Activated T-helper 1 cell treated with anti-CD3 and anti-CD28 coated beads, Interleukin-12 subunit alpha, Interleukin-12 subunit beta, Interleukin-2, Interleukin-4 antibody, amounts not matched to agents 30 ng/mL and 10 ng/mL and 1 ng/mL, durations not matched to agents 14 hours and 24 hours and 36 hours (primary cell): Measurements from ENCODE around the gene DIP2B. TPM values are rescaled to one million over a fixed set of nuclear protein-coding genes. Genes with fewer than 3 reads are reported as not detected.
"Not testable (repeated sequence)": the region's sequence is repeated elsewhere in the genome, so short reads cannot be mapped to it uniquely, and the experiment has no call there.

Experiments used
- DNase-seq: peaks from one replicate; pipeline ENCODE4 v3.0.0; 2021; ENCODE audit warnings: low spot score
- H3K27ac Mint-ChIP-seq: one replicate; pipeline ENCODE4 v1.8.0; 2021; ENCODE audit warnings: mild to moderate bottlenecking, mixed read lengths
- H3K27me3 Mint-ChIP-seq: one replicate; pipeline ENCODE4 v1.8.0; 2022; ENCODE audit warnings: mild to moderate bottlenecking, moderate library complexity, mixed read lengths; ENCODE audit not compliant: insufficient read depth
- H3K36me3 Mint-ChIP-seq: one replicate; pipeline ENCODE4 v1.8.0; 2021; ENCODE audit warnings: low read depth, mixed read lengths
- H3K4me1 Mint-ChIP-seq: one replicate; pipeline ENCODE4 v1.8.0; 2021; ENCODE audit warnings: low read depth, mixed read lengths
- H3K4me3 Mint-ChIP-seq: one replicate; pipeline ENCODE4 v1.8.0; 2021; ENCODE audit warnings: mild to moderate bottlenecking, moderate library complexity, mixed read lengths
- H3K9me3 Mint-ChIP-seq: one replicate; pipeline ENCODE4 v1.8.0; 2021; ENCODE audit warnings: mixed read lengths
- intact Hi-C: fragments of 100-400 bp; cut with micrococcal nuclease; formaldehyde crosslinking; loops from one replicate; pipeline ENCODE4 v1.15.1; 2024
- total RNA-seq: library from RNA; stranded (reverse); gene quantifications from 2 replicates; pipeline ENCODE4 v1.2.3, GENCODE V29; 2022

Gene DIP2B
- total RNA-seq, 1 donor from 2014 or later = 27.6 TPM

DNA sequence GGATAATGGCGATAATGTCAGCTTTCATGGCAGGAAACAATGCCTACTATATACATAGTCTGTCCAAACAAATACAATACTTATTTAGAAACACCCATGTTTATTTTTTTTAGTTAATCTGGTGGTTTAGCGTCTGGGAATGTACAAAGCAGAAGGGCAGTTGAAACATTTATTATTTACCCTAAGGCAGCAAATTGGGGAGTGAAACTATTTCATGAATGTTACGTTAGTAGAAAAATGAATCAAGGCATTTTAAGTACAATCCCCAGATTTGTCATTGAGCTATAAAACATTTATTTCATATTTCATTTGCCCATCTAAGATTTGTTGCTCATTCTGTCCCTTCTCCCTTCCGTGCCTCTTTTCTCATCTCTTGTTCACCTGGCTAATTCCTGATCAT is 172.0 kb downstream of the DIP2B start:
- no peak overlapping the region for H3K27ac Mint-ChIP-seq
- H3K36me3 Mint-ChIP-seq = peaks cover 22% of the 10 kb centered on the region
- no peaks in the 10 kb centered on the region for H3K27me3 Mint-ChIP-seq
- no peak overlapping the region for H3K4me3 Mint-ChIP-seq
- intact Hi-C loops = no loop called here
- H3K4me1 Mint-ChIP-seq = no peaks in the 10 kb centered on the region
- H3K9me3 Mint-ChIP-seq = no peaks in the 10 kb centered on the region
- DNase-seq = no peak

DNA sequence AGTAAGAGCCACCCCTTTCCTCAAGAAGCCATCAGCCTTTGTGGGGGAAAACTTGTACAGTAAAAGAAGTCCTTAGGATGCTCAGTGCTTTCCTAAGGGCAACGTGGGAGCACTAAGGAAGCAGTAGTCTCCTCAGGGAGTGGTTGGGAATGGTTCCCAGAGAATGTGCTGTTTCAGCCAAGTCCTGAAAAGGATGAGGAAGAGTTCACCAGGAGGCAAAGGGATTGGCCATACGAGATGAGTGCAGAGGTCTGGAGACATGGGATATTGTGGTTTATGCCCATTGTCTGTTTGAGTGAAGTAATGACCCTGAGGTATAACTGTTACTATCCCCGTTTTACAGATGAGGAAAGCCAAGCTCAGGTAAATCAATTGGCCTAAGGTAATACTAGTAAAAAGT is 173.1 kb downstream of the DIP2B start:
- DNase-seq = no peak
- no peak overlapping the region for H3K4me3 Mint-ChIP-seq
- no peak overlapping the region for H3K27ac Mint-ChIP-seq
- no peaks in the 10 kb centered on the region for H3K27me3 Mint-ChIP-seq
- H3K9me3 Mint-ChIP-seq = no peaks in the 10 kb centered on the region
- H3K4me1 Mint-ChIP-seq = no peaks in the 10 kb centered on the region
- H3K36me3 Mint-ChIP-seq = peaks cover 25% of the 10 kb centered on the region
- intact Hi-C loops = no loop called here

DNA sequence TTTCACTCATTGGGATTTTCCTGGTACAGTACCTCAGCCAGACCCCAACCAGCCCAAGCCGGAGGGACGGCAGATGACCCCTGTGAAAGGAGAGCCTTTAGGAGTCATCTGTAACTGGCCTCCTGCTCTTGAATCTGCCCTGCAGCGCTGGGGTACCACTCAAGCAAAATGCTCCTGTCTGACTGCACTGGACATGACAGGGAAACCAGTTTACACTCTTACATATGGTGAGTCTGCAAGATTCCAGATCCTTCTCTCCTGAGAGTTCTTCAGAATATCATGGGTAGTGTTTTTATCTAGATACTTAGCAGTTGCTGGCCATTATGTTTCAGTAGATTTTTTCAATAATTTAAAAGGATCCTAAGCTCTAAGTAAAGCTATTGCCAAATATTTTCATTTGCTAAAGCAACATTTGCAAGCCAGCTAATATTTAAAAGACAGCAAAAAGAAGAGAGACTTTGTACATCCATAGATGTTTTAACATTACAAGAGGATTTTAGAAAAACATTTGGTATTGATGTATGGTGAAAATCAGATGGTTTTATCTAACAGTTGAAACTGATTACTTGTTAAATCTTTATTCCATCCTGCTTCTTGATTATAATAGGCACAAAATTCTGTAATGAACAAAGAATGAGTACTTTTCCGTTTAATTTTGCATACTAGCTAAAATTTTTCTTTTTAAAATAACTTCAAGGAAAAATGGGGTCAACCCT is 174.0 kb downstream of the DIP2B start:
- Mint-ChIP-seq H3K4me1 (no peaks in the 10 kb centered on the region), H3K27ac (no peak overlapping the region), H3K4me3 (no peak overlapping the region), H3K36me3 (peaks cover 25% of the 10 kb centered on the region), H3K27me3 (no peaks in the 10 kb centered on the region), H3K9me3 (no peaks in the 10 kb centered on the region)
- intact Hi-C loops = no loop called here
- no peak for DNase-seq

DNA sequence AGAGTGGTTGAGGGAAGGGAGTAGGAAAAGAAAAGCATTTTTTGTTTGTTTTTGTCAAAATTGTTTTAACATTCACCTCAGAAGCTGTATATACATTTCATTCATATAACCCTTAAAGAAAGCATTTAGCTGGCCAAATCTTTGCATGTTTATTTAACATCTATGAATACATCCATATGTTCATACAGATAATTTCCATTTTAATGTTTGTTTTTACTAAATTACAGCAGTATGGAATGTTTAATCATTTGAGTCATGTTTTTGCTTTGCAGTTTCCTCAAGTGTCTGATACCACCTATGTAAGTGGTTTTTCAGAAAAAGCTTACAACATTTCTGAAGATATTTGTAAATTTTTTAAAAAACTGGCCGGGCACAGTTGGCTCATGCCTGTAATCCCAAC is 174.8 kb downstream of the DIP2B start:
- Mint-ChIP-seq H3K27me3 (no peaks in the 10 kb centered on the region), H3K9me3 (no peaks in the 10 kb centered on the region), H3K36me3 (peaks cover 19% of the 10 kb centered on the region), H3K4me3 (no peak overlapping the region), H3K27ac (no peak overlapping the region), H3K4me1 (no peaks in the 10 kb centered on the region)
- intact Hi-C loops = no loop called here
- no peak for DNase-seq

DNA sequence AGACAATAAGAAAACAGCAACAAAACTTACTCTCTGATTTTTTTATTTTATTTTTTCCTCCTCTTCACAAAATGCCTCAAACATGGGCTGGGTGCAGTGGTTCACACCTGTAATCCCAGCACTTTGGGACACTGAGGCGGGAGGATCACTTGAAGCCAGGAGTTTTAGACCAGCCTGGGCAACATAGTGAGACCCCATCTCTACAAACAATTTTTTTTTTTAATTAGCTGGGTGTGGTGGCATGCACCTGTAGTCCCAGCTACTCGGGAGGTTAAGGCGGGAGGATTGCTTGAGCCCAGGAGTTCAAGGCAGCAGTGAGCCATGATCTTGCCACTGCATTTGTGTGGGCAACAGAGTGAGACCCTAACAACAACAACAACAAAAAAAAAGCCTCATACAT is 176.3 kb downstream of the DIP2B start:
- H3K4me1 Mint-ChIP-seq, H3K27me3 Mint-ChIP-seq, H3K9me3 Mint-ChIP-seq, intact Hi-C loops, DNase-seq, H3K4me3 Mint-ChIP-seq, H3K27ac Mint-ChIP-seq: not testable (repeated sequence)
- H3K36me3 Mint-ChIP-seq = peaks cover 16% of the 10 kb centered on the region

DNA sequence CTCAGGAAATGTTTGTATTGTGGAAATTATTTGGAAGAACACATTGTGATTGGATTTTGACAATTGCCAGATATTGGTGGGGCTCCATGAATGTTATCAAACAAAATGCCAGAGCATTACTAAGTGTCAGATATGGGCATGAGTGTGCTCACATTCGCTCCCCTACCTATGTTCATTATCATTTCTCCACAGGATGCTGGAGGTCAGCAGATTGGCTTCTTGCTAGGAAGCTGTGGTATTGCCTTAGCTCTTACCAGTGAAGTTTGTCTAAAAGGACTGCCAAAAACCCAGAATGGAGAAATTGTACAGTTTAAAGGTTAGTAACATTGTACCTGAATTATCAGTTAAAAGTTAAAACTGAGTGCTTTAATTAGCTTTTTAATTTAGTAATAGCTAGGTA is 180.9 kb downstream of the DIP2B start:
- H3K9me3 Mint-ChIP-seq = no peaks in the 10 kb centered on the region
- H3K27me3 Mint-ChIP-seq = no peaks in the 10 kb centered on the region
- no peaks in the 10 kb centered on the region for H3K4me1 Mint-ChIP-seq
- H3K36me3 Mint-ChIP-seq = peaks cover 21% of the 10 kb centered on the region
- intact Hi-C loops = loop anchor here (2.0 kb wide), 1 partner anchor 15 kb away; no protein-coding TSS in a partner anchor
- DNase-seq = no peak
- H3K27ac Mint-ChIP-seq = no peak overlapping the region
- no peak overlapping the region for H3K4me3 Mint-ChIP-seq

DNA sequence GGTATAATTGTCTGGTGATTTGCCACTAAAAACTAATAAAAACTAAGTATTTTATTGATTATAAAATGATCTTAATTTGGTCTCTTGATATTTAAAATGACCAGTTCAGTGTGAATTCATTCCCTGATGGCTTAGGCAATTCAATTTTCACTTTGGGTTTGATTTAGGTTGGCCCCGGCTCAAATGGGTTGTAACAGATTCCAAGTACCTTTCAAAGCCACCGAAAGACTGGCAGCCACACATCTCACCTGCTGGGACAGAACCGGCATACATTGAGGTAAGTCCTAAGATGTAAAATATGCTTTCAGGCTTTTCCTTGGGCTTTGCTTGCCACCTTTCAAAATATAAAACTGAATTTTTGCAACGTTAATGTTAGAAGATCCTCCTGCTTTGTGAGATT is 181.6 kb downstream of the DIP2B start:
- no peak for DNase-seq
- Mint-ChIP-seq H3K36me3 (peaks cover 21% of the 10 kb centered on the region), H3K4me3 (no peak overlapping the region), H3K27me3 (no peaks in the 10 kb centered on the region), H3K9me3 (no peaks in the 10 kb centered on the region), H3K4me1 (no peaks in the 10 kb centered on the region), H3K27ac (no peak overlapping the region)
- intact Hi-C loops = loop anchor here (2.0 kb wide), 1 partner anchor 14 kb away; no protein-coding TSS in a partner anchor

DNA sequence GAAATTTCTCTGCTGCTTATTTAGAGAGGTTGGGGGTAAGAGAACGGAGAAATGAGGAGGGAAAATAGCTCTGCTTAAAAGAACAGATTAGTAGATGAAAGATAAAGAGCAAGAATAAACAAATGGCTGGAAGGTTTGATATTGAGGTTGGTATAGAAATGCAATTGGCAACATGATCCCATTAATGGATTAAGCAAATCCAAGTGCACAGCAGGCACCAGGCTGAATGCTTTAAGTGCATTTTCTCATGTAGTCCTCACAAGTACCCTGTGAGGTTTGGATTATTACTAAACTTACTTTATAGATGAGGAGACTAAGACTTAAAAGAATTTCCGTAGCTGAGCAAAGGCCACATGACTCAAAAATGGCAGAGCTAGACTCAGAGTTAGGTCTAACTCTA is 182.2 kb downstream of the DIP2B start:
- Mint-ChIP-seq H3K36me3 (peaks cover 17% of the 10 kb centered on the region), H3K27me3 (no peaks in the 10 kb centered on the region), H3K4me1 (no peaks in the 10 kb centered on the region), H3K9me3 (no peaks in the 10 kb centered on the region), H3K27ac (no peak overlapping the region), H3K4me3 (no peak overlapping the region)
- no peak for DNase-seq
- intact Hi-C loops = loop anchor here (2.0 kb wide), 1 partner anchor 14 kb away; no protein-coding TSS in a partner anchor

DNA sequence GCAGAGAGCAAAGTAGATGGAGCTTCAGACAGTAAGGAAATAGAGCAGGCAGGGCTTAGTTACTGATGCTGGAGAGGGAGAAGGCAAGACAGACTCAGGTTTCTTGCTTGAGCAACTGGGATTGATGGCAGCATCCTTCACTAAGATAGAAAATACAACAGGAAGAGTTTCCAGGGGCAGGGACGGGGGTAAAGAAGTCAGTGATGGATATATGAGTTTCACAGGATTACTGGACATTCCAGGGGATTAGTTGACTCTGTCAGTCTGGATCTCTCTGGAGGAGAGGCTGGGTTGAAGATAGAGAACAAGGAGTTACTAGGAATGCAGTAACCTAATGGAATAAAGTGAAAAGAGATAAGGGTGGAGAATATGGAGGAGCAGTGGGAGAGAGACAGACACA is 184.7 kb downstream of the DIP2B start:
- Mint-ChIP-seq H3K36me3 (peaks cover 19% of the 10 kb centered on the region), H3K27ac (no peak overlapping the region), H3K4me1 (no peaks in the 10 kb centered on the region)

DNA sequence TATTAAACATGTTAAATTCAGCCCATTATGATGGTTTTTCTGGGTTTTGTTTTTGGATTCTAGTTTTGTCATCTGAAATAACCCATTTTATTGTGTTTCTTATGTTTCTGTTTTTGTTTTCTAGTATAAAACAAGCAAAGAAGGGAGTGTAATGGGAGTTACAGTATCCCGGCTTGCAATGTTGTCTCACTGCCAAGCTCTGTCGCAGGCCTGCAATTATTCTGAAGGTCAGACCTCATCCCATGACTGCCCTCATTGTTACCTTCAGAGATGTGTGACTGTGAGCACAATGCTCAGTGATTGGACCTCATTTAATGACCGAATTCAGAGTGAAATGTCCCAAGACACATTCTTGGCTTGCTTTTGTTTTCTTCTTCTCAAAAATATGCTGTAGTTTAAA is 186.1 kb downstream of the DIP2B start:
- Mint-ChIP-seq H3K27ac (no peak overlapping the region), H3K9me3 (no peaks in the 10 kb centered on the region), H3K36me3 (peaks cover 25% of the 10 kb centered on the region), H3K27me3 (no peaks in the 10 kb centered on the region), H3K4me3 (no peak overlapping the region), H3K4me1 (no peaks in the 10 kb centered on the region)
- no peak for DNase-seq
- intact Hi-C loops = no loop called here

More for the DNA sequence above, 184.7 kb downstream of the DIP2B start:
- no peaks in the 10 kb centered on the region for H3K9me3 Mint-ChIP-seq
- no peak overlapping the region for H3K4me3 Mint-ChIP-seq
- intact Hi-C loops = no loop called here
- no peak for DNase-seq
- no peaks in the 10 kb centered on the region for H3K27me3 Mint-ChIP-seq

DNA sequence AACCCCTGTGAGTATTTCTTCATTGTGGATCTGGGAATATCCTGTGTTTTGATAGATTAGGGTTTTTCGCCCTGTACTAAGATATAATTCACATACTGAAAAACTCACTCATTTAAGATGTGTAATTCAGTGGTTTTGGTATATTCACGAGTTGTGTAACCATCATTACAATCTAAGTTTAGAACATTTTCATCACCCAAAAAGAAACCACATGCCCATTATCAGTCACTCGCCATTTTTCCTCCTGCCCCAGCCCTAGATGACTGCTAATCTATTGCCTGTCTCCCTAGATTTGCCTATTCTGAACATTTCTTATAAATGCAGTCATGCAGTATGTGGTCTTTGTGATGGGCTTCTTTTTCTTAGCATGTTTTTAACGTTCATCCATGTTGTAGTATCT is 191.2 kb downstream of the DIP2B start:
- DNase-seq = no peak
- Mint-ChIP-seq H3K4me1 (no peaks in the 10 kb centered on the region), H3K27ac (no peak overlapping the region), H3K9me3 (no peaks in the 10 kb centered on the region), H3K27me3 (no peaks in the 10 kb centered on the region), H3K36me3 (peaks cover 30% of the 10 kb centered on the region), H3K4me3 (no peak overlapping the region)
- intact Hi-C loops = no loop called here

DNA sequence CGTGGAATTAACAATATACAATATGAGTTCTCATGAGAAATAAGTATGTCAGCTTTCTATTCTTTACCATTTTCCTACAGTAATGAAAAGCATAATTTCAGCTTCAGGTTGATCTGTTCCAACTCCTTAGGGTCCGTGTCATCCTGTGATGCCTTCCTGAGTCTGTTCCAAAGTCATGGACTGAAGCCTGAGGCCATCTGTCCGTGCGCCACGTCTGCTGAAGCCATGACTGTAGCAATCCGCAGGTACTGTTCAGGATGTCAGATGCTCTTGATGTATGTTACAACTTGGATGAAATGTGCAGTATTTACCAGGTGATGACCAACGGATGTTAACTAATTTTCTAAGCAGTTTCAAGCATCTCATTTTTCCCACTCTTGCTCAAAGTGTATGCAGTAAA is 192.1 kb downstream of the DIP2B start:
- DNase-seq = no peak
- Mint-ChIP-seq H3K9me3 (no peaks in the 10 kb centered on the region), H3K27ac (no peak overlapping the region), H3K27me3 (no peaks in the 10 kb centered on the region), H3K4me1 (no peaks in the 10 kb centered on the region), H3K4me3 (no peak overlapping the region), H3K36me3 (peaks cover 30% of the 10 kb centered on the region)
- intact Hi-C loops = no loop called here

DNA sequence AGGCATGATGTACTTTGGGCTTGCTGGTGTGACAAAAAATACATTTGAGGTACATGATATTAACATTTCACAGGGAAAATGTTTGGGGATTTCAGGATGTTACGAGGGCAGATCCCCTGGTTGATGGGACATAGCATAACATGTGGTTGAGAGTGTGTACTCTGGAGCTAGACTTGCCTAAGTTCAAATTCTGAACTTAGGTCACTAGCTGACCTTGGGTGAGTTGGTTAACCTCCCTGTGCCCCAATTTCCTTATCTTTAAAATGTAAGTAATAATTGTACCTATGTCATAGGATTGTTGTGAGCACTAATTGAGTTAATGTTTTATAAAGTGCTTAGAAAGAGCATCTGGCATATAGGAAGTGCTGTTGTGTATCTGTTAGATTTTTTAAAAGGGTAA is 194.4 kb downstream of the DIP2B start:
- intact Hi-C loops = no loop called here
- peaks cover 27% of the 10 kb centered on the region for H3K36me3 Mint-ChIP-seq
- no peaks in the 10 kb centered on the region for H3K4me1 Mint-ChIP-seq
- no peak overlapping the region for H3K27ac Mint-ChIP-seq
- no peaks in the 10 kb centered on the region for H3K27me3 Mint-ChIP-seq
- no peak for DNase-seq
- no peaks in the 10 kb centered on the region for H3K9me3 Mint-ChIP-seq
- no peak overlapping the region for H3K4me3 Mint-ChIP-seq

DNA sequence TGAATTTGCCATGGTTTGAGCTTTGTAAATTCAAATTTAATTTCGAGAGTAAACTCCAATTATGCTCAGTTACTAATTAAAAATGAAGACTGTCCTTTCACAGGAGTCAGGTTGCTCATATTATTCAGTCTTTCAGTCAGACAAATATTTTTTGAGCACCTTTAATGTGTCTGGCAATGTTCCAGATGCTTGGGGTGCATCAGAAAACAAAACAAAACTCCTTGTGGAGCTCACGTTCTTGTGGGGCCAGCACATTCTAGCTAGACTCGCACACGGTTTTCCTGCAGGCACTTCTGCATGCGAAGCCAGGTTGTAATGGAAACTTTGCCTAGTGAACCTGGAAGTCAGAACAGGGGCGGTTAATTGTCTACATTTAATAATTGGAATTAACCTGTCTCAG is 195.2 kb downstream of the DIP2B start:
- Mint-ChIP-seq H3K27me3 (no peaks in the 10 kb centered on the region), H3K4me1 (no peaks in the 10 kb centered on the region), H3K4me3 (no peak overlapping the region), H3K27ac (no peak overlapping the region), H3K36me3 (peaks cover 34% of the 10 kb centered on the region), H3K9me3 (no peaks in the 10 kb centered on the region)
- intact Hi-C loops = loop anchor here (2.0 kb wide), 1 partner anchor 13 kb away; no protein-coding TSS in a partner anchor
- DNase-seq = no peak
